PC-9 (cell line): ENCODE results near the gene COL13A1. TPM values are rescaled to one million over a fixed set of nuclear protein-coding genes. Genes with fewer than 3 reads are reported as not detected.

Experiments used
- BruUV-seq: library from RNA; stranded (reverse); fragments of 400-500 nt; replicated peaks from 2 replicates; lab custom pipeline; 2021; lab: Mats Ljungman, UMichigan
- CTCF ChIA-PET: fragments of 300-600 bp; sonication (Branson Sonifier 250); formaldehyde crosslinking; loops from one replicate; lab custom pipeline; 2022; ENCODE audit warnings: antibody characterized with exemption; lab: Charles Lee
- POLR2A ChIA-PET: fragments of 300-600 bp; sonication (Branson Sonifier 250); formaldehyde crosslinking; loops from one replicate; lab custom pipeline; 2022; ENCODE audit warnings: antibody characterized with exemption; ENCODE audit not compliant: unreplicated experiment; lab: Charles Lee
- DNase-seq, 2 experiments: peaks; one replicate each; pipeline versions ENCODE4 v3.0.0 to v3.0.0-alpha.2; 2015 to 2022; ENCODE audit warnings: mixed read lengths in 1 of 2
- H2AFZ ChIP-seq: fragments of 200-600 bp; sonication (generic); 2 replicates; pipeline ENCODE4 v1.8.1; 2017; ENCODE audit warnings: antibody characterized with exemption
- H3F3A ChIP-seq: fragments of 200-600 bp; sonication (generic); 2 replicates; pipeline ENCODE4 v1.8.1; 2017; ENCODE audit warnings: antibody characterized with exemption, mild to moderate bottlenecking, low read depth; ENCODE audit not compliant: insufficient read depth
- H3K27ac ChIP-seq: fragments of 200-600 bp; sonication (generic); 2 replicates; pipeline ENCODE4 v1.6.1; 2016; ENCODE audit warnings: mixed run types
- H3K27me3 ChIP-seq: fragments of 200-600 bp; sonication (generic); 2 replicates; pipeline ENCODE4 v1.6.1; 2016; ENCODE audit warnings: low read depth, mixed run types; ENCODE audit not compliant: insufficient read depth
- H3K36me3 ChIP-seq: fragments of 200-600 bp; sonication (generic); 2 replicates; pipeline ENCODE4 v1.6.1; 2016; ENCODE audit warnings: low read depth, mixed run types
- H3K4me1 ChIP-seq: fragments of 200-600 bp; sonication (generic); replicated peaks from 2 replicates; pipeline ENCODE4 v1.6.1; 2016; ENCODE audit warnings: mixed run types; ENCODE audit not compliant: insufficient read depth
- H3K4me2 ChIP-seq: fragments of 200-600 bp; sonication (generic); 2 replicates; pipeline ENCODE4 v1.6.1; 2017; ENCODE audit warnings: mixed run types
- H3K4me3 ChIP-seq: fragments of 200-600 bp; sonication (generic); 2 replicates; pipeline ENCODE4 v1.6.1; 2016; ENCODE audit warnings: mixed run types
- H3K79me2 ChIP-seq: fragments of 200-600 bp; sonication (generic); 2 replicates; pipeline ENCODE4 v1.6.1; 2017; ENCODE audit warnings: low read depth, mixed run types
- H3K9me2 ChIP-seq: fragments of 200-600 bp; sonication (generic); 2 replicates; pipeline ENCODE4 v1.8.1; 2017; ENCODE audit warnings: mild to moderate bottlenecking; ENCODE audit not compliant: insufficient read depth
- H3K9me3 ChIP-seq: fragments of 200-600 bp; sonication (generic); 2 replicates; pipeline ENCODE4 v1.8.1; 2016; ENCODE audit warnings: low read depth; ENCODE audit not compliant: insufficient read depth
- H4K20me1 ChIP-seq: fragments of 200-600 bp; sonication (generic); 2 replicates; pipeline ENCODE4 v1.8.1; 2017; ENCODE audit not compliant: insufficient read depth
- EZH2 ChIP-seq: fragments of 200-600 bp; sonication (generic); IDR thresholded peaks from 2 replicates; pipeline ENCODE4 v1.8.0; 2017; ENCODE audit warnings: antibody characterized with exemption, low read depth
- intact Hi-C: fragments of 100-400 bp; cut with micrococcal nuclease; formaldehyde crosslinking; loops from one replicate; pipeline ENCODE4 v1.10.0; 2022; ENCODE audit not compliant: unreplicated experiment
- total RNA-seq: library from RNA; stranded (reverse); gene quantifications from 2 replicates; pipeline ENCODE4 v1.2.3, GENCODE V29; 2021
- TF ChIP-seq, protein P1 (sequence below): fragments of 200-600 bp; sonication (generic); conservative IDR thresholded peaks from 2 replicates; pipeline ENCODE4 v1.6.1; 2017; ENCODE audit warnings: mixed run types, antibody characterized with exemption, mild to moderate bottlenecking, moderate library complexity

Gene COL13A1
- total RNA-seq, 1 experiment from 2014 or later = 1.6 TPM

DNA sequence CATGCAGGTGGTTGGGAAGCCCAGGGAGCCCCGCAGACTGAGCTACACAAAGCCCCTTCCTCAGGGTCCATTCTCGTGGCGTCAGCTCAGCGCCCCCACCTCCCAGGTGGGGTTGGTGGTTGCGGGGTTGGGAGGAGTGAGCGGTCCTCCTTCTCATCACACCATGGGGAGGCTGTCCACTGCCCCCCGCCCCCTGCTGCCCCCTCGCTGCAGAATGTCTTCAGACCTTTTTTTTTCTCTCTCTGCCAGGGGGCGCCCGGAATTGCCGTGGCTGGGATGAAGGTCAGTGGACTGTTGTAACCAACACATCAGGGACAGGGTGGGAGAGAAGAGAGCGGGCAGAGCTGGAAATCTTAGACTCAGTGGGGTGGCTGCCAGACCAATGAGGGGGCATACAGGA lies 116.3 kb downstream of the COL13A1 start:
- Histone ChIP-seq H4K20me1 (no peaks in the 10 kb centered on the region), H3K9me3 (no peaks in the 10 kb centered on the region), H3K36me3 (no peaks in the 10 kb centered on the region), H3K4me2 (no peak overlapping the region), H3K4me3 (no peak overlapping the region), H3F3A (no peaks in the 10 kb centered on the region), H3K27ac (no peak overlapping the region), H3K79me2 (no peaks in the 10 kb centered on the region), H2AFZ (no peak overlapping the region), H3K4me1 (no peaks in the 10 kb centered on the region), H3K27me3 (no peaks in the 10 kb centered on the region), H3K9me2 (no peaks in the 10 kb centered on the region)
- ChIA-PET CTCF (no interaction called here), POLR2A (no interaction called here)
- DNase-seq = no peak
- intact Hi-C loops = loop anchor here (10.0 kb wide), 1 partner anchor 403 kb away; no protein-coding TSS in a partner anchor
- no TSS peak for BruUV-seq
- TF ChIP-seq, protein P1, sequence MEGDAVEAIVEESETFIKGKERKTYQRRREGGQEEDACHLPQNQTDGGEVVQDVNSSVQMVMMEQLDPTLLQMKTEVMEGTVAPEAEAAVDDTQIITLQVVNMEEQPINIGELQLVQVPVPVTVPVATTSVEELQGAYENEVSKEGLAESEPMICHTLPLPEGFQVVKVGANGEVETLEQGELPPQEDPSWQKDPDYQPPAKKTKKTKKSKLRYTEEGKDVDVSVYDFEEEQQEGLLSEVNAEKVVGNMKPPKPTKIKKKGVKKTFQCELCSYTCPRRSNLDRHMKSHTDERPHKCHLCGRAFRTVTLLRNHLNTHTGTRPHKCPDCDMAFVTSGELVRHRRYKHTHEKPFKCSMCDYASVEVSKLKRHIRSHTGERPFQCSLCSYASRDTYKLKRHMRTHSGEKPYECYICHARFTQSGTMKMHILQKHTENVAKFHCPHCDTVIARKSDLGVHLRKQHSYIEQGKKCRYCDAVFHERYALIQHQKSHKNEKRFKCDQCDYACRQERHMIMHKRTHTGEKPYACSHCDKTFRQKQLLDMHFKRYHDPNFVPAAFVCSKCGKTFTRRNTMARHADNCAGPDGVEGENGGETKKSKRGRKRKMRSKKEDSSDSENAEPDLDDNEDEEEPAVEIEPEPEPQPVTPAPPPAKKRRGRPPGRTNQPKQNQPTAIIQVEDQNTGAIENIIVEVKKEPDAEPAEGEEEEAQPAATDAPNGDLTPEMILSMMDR = no peak
- TF ChIP-seq EZH2 = no peak

GRCh38 chr10:69919250-69919649 lies 117.5 kb downstream of the COL13A1 start:
- BruUV-seq = no TSS peak
- Histone ChIP-seq H3K27me3 (no peaks in the 10 kb centered on the region), H3K4me2 (no peak overlapping the region), H3K79me2 (no peaks in the 10 kb centered on the region), H2AFZ (no peak overlapping the region), H3F3A (no peaks in the 10 kb centered on the region), H3K9me2 (no peaks in the 10 kb centered on the region), H3K27ac (no peak overlapping the region), H3K4me3 (no peak overlapping the region), H3K4me1 (no peaks in the 10 kb centered on the region), H4K20me1 (no peaks in the 10 kb centered on the region), H3K36me3 (no peaks in the 10 kb centered on the region), H3K9me3 (no peaks in the 10 kb centered on the region)
- intact Hi-C loops = loop anchor here (10.0 kb wide), 1 partner anchor 404 kb away; no protein-coding TSS in a partner anchor
- TF ChIP-seq, protein P1 = no peak
- TF ChIP-seq EZH2 = no peak
- ChIA-PET POLR2A (no interaction called here), CTCF (interaction anchor here (0.6 kb wide), 1 partner anchor 73 kb away, joined by 11 read pairs; no protein-coding TSS in a partner anchor)
- no peak for DNase-seq

DNA sequence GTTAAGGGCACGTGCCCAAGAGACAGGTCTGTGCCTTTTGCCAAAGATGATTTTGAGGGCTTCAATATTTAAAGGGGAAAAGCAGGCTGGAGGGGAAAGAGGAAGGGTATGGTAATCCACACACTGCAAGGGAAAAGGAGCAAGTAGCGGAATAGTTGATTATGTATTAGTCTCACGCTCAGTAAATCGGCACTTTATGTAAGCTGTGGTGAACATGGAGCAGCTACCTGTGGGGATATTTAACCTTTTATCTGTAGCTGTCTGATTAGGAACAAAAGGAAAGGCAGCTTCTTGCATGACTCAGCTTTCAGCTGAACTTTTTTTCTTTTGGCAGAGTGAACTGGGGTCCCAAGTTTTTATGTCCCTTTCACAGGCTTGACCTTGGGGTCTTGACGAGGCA lies 123.4 kb downstream of the COL13A1 start:
- TF ChIP-seq, protein P1 = no peak
- no peak for TF ChIP-seq EZH2
- ChIA-PET POLR2A (no interaction called here), CTCF (no interaction called here)
- Histone ChIP-seq H3K4me3 (no peak overlapping the region), H3K4me2 (no peak overlapping the region), H3K27me3 (no peaks in the 10 kb centered on the region), H3K36me3 (no peaks in the 10 kb centered on the region), H3K9me3 (no peaks in the 10 kb centered on the region), H3K4me1 (no peaks in the 10 kb centered on the region), H4K20me1 (no peaks in the 10 kb centered on the region), H3K27ac (no peak overlapping the region), H3F3A (no peaks in the 10 kb centered on the region), H3K9me2 (no peaks in the 10 kb centered on the region), H3K79me2 (no peaks in the 10 kb centered on the region), H2AFZ (no peak overlapping the region)
- no peak for DNase-seq
- no TSS peak for BruUV-seq
- intact Hi-C loops = no loop called here
